HG03039 (cell line): ENCODE measurements around the gene CSRP1.

Experiments
- ATAC-seq: cut with Tn5 transposase; IDR thresholded peaks from one replicate; pipeline ENCODE4 v1.9.1; 2021; ENCODE audit warnings: mild to moderate bottlenecking, moderate library complexity; ENCODE audit not compliant: unreplicated experiment

The CSRP1 gene

DNA sequence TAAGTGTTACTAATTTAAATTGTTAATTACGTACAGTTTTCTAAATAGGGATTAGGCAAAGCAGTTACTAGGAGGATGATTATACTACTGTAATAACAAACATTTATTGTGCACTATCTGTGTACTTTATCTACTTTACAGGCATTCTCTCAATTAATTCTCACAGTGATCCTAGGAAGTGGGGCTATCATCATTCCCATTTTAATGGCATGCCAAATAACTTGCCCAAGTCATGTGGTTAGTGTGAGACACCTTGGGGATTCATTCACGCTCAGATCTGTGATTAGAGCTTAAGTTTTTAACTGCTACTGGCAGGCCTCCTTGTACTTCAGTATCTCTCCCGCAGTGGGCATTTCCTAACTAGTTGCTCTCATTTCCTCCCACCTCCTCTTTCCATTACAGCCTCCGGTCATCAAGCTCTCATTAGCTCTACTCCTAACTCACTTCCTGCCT is 49.4 kb downstream of the CSRP1 start:
- no peak for ATAC-seq

DNA sequence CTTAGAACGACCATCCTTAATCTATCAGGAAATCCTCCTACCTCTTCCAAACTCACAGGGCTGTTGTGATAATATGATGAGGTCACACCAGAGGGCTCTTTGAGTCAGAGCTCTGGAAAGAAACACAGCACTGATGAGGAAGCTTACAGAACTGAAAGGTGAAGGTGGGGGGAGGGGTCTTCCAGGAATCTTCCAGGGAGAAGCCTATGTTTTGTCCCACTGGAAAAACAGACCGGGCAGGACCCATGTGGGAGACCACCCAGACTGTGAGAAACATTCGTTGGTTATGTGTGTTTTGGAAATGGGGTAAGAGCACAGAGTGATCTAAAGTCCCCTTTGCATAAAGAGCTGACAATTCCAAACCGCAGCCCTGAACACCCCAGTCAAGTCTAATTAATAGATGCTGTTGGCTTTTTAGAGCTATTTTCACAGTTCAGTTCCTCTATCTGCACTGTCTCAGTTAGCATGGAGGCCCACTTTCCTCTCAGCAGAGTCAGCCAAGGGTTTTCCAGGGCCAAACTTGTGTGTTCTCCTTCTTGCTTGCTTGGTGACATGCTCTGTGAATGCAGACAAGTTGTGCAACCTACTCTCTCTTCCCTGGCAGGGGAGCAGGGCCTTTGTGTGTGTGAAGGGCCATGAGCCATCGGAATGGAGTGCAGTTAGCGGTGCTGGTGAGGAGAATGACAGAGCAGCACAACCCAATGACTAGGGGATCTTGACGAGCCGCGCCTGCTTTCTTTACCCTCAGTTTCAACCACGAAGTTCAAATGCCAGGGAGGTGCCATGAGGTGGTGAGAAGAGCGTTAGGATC is 50.2 kb downstream of the CSRP1 start:
- ATAC-seq = no peak

DNA sequence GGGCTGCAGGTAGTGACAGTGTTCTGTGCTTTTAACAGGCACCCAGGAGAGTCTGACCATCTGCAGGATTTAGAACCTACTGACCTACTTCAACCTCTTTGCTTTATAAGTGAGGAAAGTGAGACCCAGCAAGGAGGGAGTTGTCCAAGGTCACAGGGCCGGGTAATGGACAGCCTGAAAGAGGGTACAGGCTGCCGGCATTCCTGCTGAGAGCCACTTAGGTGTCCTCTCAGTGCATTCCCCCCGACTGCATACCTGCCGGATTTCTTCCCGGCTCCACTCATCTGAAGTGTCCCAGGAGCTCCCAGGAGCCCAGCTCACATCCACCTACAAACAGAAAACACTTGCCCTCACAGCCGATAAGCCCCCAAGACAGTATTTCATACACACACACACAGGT is 51.8 kb downstream of the CSRP1 start:
- ATAC-seq = no peak

DNA sequence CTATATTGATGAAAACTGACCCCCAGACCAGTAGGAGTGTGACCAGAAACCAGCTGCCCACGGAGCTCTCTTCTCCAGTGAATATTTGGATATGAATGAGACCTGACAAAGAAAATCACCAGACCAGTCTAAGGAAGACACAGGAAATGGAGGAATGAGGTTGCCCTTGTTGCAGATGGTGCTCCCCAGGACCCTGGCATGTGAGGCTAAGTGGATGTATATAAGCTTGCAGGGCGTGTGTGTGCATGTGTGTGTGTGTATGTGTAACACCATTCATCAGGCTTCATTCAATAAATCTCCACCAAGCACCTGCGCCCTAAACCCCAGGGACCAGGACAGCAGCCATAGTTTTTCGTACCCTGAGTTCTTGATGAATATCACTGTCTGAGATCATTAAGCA is 52.3 kb downstream of the CSRP1 start:
- ATAC-seq = no peak

DNA sequence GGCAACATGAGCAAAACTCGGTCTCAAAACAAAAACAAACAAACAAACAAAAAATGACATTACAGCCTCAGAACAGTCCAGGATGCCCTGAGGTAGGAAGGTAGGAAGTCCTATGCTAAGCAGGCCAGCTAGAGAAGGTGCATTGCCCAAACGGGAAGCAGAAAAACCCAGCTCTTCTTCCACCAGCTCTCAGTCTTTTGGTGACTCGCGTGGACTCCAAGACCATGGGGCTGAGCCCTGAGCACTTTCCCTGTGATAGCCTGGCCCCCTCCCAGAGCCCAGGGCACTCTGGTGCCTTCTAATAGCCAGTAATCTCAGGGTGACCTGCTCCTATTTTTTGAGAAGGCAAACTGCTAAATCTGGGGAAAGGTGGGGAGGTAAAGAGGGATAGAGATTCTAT is 54.1 kb downstream of the CSRP1 start:
- ATAC-seq = no peak

DNA sequence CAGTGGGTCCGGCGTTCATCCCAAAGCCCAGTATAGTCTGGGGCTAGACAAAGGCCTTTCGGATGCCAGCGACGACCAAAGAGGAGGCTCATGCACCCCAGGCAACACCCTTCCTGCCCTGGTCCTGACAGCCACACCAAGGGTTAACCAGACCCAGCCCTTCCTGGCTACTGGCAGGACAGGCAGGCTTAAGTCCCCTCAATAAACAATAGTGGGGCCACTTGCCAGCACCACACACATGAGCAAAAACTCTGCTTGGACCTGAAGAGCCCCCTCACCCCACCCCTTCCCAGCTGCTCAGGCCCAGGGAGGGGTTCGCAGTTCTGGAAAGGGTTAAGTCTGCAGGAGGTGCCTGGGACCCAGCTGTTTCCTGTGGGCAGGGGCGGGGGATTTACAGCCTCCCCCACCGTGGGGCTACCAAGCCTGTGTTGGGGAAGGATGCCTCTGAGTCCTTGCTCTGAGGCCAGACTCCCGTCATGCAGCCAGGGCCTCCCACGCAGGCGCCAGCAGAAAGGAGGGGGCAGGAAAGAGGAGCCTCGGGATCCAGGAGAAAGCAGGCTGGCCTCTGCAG is 56.1 kb downstream of the CSRP1 start:
- no peak for ATAC-seq

DNA sequence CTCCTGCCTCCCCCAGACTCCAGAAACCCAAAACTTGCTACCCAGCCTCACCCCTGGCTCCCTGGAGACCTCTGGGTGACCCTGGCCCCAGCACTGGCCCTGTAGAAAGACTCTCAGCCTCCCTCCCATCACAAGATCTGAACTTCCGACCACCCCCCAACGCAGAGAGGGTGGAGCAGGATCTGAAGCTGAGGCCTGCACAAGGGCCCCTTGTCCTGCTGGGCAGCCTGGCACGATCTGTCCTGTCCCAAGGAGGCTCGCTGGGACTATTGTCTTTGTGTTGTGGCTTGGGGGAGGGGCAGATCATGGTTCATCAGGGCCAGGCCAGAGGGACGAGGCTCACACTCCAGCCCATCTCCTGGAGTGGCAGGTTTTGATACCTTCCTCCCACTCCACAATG is 57.9 kb downstream of the CSRP1 start:
- ATAC-seq = no peak

DNA sequence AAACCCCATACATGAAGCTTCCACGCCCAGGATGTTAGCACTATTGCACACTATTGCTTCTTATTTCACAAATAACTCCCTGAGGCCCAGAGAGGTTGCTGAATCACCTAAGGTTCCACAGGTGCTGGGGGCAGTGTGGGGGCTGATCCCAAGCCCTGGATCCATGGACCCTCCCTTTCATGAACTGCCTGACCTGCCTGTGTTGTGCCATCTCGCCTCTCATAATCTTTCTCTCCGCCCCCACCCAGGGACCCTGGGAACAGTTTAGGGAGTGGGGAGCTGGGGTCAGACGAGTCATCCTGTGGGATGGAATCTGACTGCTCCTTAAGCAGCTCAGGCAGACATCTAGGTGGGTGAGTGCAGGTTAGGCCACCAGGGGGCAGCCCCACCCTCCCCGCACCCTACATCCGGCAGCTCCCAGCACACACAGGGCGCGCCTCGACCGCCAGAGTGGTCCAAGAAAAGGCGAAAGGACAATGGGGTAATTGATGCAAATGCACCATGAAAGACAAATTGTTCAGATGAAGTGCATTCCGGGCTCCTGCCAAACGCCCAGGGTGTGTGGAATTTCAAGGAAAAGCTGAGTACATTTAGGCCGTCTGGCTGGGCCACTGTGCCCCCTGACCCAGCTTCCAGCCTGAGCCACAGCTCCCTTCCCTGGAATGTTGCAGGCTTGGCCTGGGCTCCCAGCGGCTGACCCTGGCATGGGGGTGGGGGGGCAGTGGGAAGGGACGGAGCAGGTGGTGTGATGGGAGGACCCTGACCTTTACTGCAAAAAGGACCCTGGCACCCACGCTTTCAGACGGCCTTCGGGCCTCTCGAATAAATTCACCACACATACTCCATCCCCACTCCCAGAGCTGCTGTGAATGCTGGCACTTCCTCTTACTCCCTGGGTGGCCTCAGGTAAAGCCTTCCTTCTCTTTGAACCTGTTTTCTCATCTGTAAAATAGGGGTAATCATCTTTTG is 58.7 kb downstream of the CSRP1 start:
- ATAC-seq = peak; percentile 50

DNA sequence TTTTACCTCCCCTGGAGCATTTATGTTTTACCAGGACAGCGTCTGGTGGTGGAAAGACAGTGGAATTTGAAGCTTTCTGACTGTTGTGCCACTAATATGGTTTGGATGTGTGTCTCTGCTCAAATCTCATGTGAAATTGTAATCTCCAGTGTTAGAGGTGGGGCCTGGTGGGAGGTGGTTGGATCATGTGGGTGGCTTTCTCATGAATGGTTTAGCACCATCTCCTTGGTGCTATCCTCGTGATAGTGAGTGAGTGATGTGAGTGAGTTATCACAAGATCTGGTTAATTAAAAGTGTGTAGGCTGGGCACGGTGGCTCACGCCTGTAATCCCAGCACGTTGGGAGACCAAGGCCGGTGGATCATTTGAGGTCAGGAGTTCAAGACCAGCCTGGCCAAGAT is 61.6 kb downstream of the CSRP1 start:
- ATAC-seq = no peak

DNA sequence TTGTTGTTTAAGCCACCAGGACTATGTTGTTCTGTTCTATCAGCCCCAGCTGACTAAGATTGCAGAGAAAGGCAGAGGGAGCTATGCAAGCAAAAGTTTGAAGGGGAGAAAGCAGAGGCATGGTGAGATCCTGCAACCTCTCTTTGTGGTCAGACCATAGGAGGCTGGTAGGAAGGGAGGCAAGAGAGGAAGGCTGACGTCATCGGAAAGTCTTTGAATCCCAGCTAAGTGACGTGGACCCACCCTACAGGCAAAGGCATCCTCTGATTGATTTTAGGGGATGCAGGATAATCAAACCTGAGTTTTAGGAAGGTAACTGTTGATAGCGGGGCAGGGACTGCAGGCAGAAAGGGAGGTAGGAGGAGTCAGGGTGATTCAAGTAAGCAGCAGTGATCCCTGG is 62.1 kb downstream of the CSRP1 start:
- ATAC-seq = no peak

DNA sequence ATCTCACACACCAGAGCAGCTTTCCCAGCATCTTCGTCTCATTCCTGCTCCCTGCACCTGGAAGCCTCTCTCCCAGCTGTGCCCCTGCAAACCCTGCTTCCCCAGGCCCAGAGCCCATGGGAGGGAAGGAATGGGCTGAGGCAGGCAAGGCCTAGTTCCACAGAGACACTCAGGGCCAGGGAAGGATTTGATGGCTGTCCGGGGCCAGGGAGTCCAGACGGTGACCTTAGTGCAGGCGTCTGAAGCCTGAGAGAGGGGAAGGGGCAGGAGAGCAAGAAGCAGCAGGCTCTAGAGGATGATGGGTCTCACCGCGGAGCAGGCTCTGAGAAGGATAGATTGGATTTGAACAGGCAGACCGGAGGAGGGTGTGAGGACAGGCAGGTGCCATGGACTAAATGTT is 63.2 kb downstream of the CSRP1 start:
- no peak for ATAC-seq

DNA sequence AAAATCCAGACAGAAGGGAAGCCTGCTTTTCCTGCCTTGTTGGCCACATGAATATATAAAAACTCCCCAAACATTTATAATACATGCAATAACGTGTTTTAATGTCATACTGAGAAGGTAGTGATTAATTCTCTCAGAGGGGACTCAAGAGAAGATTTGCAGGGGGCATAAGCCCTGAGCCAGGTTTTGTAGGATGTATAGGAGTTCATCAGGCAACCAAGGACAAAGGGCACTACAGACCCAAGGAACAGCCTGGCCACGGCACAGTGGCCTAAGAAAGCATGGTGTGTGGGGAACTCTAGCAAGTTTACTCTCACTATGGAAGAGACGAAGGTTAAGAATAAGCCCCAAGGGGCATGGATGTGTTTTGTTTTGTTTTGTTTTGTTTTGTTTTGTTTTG is 70.0 kb downstream of the CSRP1 start:
- no peak for ATAC-seq

DNA sequence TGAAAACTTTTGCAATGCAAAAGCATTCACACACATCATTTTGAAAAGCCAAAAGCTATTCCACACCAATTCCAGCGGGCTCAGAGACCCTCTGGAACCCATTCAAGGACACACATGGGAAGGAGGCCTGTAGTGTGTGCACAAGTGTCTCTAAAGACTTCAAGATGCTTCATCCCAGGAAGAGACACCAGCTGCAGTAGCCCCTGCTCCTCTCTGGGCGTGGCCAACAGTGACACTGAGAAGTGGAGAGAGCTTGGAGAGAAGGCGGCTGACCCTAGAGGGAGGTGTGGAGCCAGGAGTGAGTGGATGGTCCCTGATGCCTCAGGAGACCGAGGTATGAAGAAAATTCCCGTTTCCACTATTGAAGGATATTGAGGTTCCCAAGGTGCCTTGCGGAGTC is 70.5 kb downstream of the CSRP1 start:
- ATAC-seq = no peak

DNA sequence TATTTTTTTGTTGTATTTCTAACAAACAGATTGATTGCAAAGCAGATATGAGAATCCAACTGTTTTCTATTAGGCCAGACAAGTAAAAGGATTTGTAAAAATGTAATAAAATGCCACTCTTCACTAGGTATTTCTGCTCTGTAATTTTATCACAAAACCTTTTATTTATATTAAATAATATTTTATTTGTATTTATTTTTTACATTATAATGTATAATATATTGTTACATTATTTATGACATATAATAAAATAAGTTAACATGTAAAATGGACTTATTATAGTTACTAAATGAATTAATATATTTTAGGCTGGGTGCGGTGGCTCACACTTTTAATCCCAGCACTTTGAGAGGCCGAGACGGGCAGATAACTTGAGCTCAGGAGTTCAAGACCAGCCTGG is 72.7 kb downstream of the CSRP1 start:
- ATAC-seq = no peak

DNA sequence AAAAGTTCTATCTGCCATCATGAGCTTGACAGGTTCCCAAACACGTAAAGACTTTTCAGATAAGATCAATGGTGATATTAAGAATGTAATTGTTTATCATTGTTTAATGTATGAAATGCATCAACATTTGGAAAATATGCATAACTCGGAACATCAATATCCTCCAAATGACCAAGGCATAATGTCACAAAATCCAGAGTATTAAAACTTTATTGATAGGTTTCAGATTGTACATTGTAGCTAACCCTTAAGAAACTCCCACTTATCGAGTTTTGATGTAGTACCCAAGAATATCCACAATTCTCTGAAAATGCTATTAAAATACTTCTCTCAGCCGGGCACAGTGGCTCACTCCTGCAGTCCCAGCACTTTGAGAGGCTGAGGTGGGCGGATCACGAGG is 73.3 kb downstream of the CSRP1 start:
- ATAC-seq = no peak
